H1 (cell line): Measurements from ENCODE around the gene SPEF2. TPM values are rescaled to one million over a fixed set of nuclear protein-coding genes. Genes with fewer than 3 reads are reported as not detected.

Experiments
- CTCF ChIA-PET: fragments of 300-600 bp; sonication (Branson Sonifier 250); formaldehyde crosslinking; loops from one replicate; lab custom pipeline; 2021; ENCODE audit not compliant: partially characterized antibody; lab: Charles Lee
- POLR2A ChIA-PET: fragments of 300-600 bp; sonication (Branson Sonifier 250); formaldehyde crosslinking; loops from one replicate; lab custom pipeline; 2021; ENCODE audit warnings: inconsistent platforms; ENCODE audit not compliant: partially characterized antibody; lab: Charles Lee
- DNase-seq, 2 experiments: peaks; one replicate each; pipeline versions ENCODE4 v3.0.0 to v3.0.0-alpha.2; 2010 to 2022; ENCODE audit warnings: low spot score in 2 of 2, low read depth in 1 of 2, mixed read lengths in 1 of 2
- FAIRE-seq: peaks from 2 replicates; lab custom pipeline; 2011; peaks lifted over from hg19 to GRCh38; lab: Jason Lieb, UNC
- H2AFZ ChIP-seq: 2 replicates; pipeline ENCODE4 v1.8.1; 2012; ENCODE audit warnings: low read length, inconsistent platforms
- H2AK5ac ChIP-seq: 2 replicates; pipeline ENCODE4 v1.6.1; 2013; ENCODE audit warnings: low read depth, low read length
- H2BK120ac ChIP-seq: replicated peaks from 2 replicates; pipeline ENCODE3; 2013; ENCODE audit warnings: low read depth, low read length, inconsistent platforms
- H2BK12ac ChIP-seq: 2 replicates; pipeline ENCODE4 v1.6.1; 2013; ENCODE audit warnings: low read depth, low read length
- H2BK15ac ChIP-seq: 2 replicates; pipeline ENCODE4 v1.6.1; 2013; ENCODE audit warnings: low read length
- H2BK20ac ChIP-seq: 2 replicates; pipeline ENCODE4 v1.6.1; 2013; ENCODE audit warnings: low read length
- H2BK5ac ChIP-seq: 2 replicates; pipeline ENCODE4 v1.6.1; 2013; ENCODE audit warnings: low read depth, low read length
- H3K14ac ChIP-seq: 2 replicates; pipeline ENCODE4 v1.6.1; 2013; ENCODE audit warnings: inconsistent platforms; ENCODE audit not compliant: insufficient read length
- H3K18ac ChIP-seq: 2 replicates; pipeline ENCODE4 v1.6.1; 2013; ENCODE audit warnings: low read length; ENCODE audit errors: extremely low read depth
- H3K23ac ChIP-seq: 2 replicates; pipeline ENCODE4 v1.6.1; 2013; ENCODE audit warnings: inconsistent platforms; ENCODE audit not compliant: insufficient read length
- H3K23me2 ChIP-seq: 2 replicates; pipeline ENCODE4 v1.6.1; 2013; ENCODE audit warnings: low read depth, low read length
- H3K27ac ChIP-seq: 2 replicates; pipeline ENCODE4 v1.6.1; 2011; ENCODE audit warnings: low read depth, low read length, inconsistent platforms
- H3K27me3 ChIP-seq, 4 experiments: replicated peaks in 1 of 4; 1 replicate in 1 of 4; 2 replicates in 3 of 4; pipeline versions ENCODE4 v1.6.1 to v1.8.1; 2011 to 2013; ENCODE audit warnings: low read length in 3 of 4, mild to moderate bottlenecking in 3 of 4, inconsistent platforms in 2 of 4, mixed read lengths in 2 of 4, moderate library complexity in 1 of 4; ENCODE audit not compliant: control insufficient read depth in 3 of 4, insufficient read depth in 3 of 4; ENCODE audit errors: extremely low read depth in 1 of 4
- H3K36me3 ChIP-seq, 4 experiments: 2 replicates each; pipeline versions ENCODE4 v1.6.1 to v1.8.1; 2011 to 2013; ENCODE audit warnings: mild to moderate bottlenecking in 4 of 4, low read length in 3 of 4, moderate library complexity in 2 of 4, control low read depth in 1 of 4, inconsistent platforms in 1 of 4; ENCODE audit not compliant: insufficient read depth in 4 of 4, control insufficient read depth in 2 of 4
- H3K4ac ChIP-seq: replicated peaks from 2 replicates; pipeline ENCODE3; 2013; ENCODE audit warnings: low read length, low read depth, mixed read lengths, inconsistent platforms; ENCODE audit not compliant: insufficient read length
- H3K4me1 ChIP-seq, 4 experiments: replicated peaks in 1 of 4; 1 replicate in 1 of 4; 2 replicates in 3 of 4; pipeline versions ENCODE4 v1.6.1 to v1.8.1; 2011 to 2013; ENCODE audit warnings: low read length in 3 of 4, inconsistent platforms in 2 of 4, mixed read lengths in 1 of 4; ENCODE audit not compliant: insufficient read depth in 4 of 4, control insufficient read depth in 3 of 4
- H3K4me2 ChIP-seq, 2 experiments: 2 replicates each; pipeline versions ENCODE4 v1.6.1 to v1.8.1; 2011 to 2013; ENCODE audit warnings: low read depth in 2 of 2, low read length in 2 of 2, control low read depth in 1 of 2, inconsistent platforms in 1 of 2, mild to moderate bottlenecking in 1 of 2; ENCODE audit not compliant: insufficient read depth in 1 of 2
- H3K4me3 ChIP-seq, 4 experiments: fragments of 200-600, 300-600 bp in 1 of 4; sonication (generic), shearing (Covaris generic), sonication (Bioruptor Twin) in 1 of 4; 2 replicates each; pipeline versions ENCODE4 v1.5.1 to v1.8.1; 2011 to 2016; ENCODE audit warnings: low read length in 4 of 4, low read depth in 3 of 4, control low read depth in 2 of 4, inconsistent platforms in 2 of 4, mild to moderate bottlenecking in 2 of 4, mixed read lengths in 1 of 4, moderate library complexity in 1 of 4; ENCODE audit not compliant: insufficient read depth in 2 of 4; ENCODE audit errors: extremely low read depth in 1 of 4
- H3K56ac ChIP-seq: replicated peaks from 2 replicates; pipeline ENCODE3; 2013; ENCODE audit warnings: low read depth, mild to moderate bottlenecking, mixed read lengths, low read length, inconsistent platforms; ENCODE audit not compliant: insufficient read length
- H3K79me1 ChIP-seq: 2 replicates; pipeline ENCODE4 v1.6.1; 2013; ENCODE audit warnings: low read depth, low read length, control low read depth
- H3K79me2 ChIP-seq, 2 experiments: 2 replicates each; pipeline versions ENCODE4 v1.6.1 to v1.8.1; 2012 to 2013; ENCODE audit warnings: low read length in 2 of 2, mild to moderate bottlenecking in 2 of 2, inconsistent platforms in 1 of 2; ENCODE audit not compliant: insufficient read depth in 2 of 2, control insufficient read depth in 1 of 2
- H3K9ac ChIP-seq, 4 experiments: replicated peaks in 1 of 4; 1 replicate in 1 of 4; 2 replicates in 3 of 4; pipeline versions ENCODE4 v1.6.1 to v1.8.1; 2011 to 2013; ENCODE audit warnings: low read depth in 3 of 4, low read length in 3 of 4, control low read depth in 2 of 4, mild to moderate bottlenecking in 2 of 4, moderate library complexity in 2 of 4, inconsistent platforms in 1 of 4; ENCODE audit errors: extremely low read depth in 1 of 4
- H3K9me3 ChIP-seq, 2 experiments: 2 replicates each; pipeline versions ENCODE4 v1.6.1 to v1.8.1; 2012 to 2013; ENCODE audit warnings: mild to moderate bottlenecking in 2 of 2, moderate library complexity in 2 of 2, control low read depth in 1 of 2, inconsistent platforms in 1 of 2, low read depth in 1 of 2, low read length in 1 of 2, mixed read lengths in 1 of 2; ENCODE audit not compliant: insufficient read depth in 2 of 2
- H4K20me1 ChIP-seq, 2 experiments: replicated peaks in 1 of 2; 2 replicates each; pipeline versions ENCODE3 to v1.8.1; 2011 to 2013; ENCODE audit warnings: inconsistent platforms in 2 of 2, low read length in 2 of 2, mild to moderate bottlenecking in 1 of 2; ENCODE audit not compliant: insufficient read depth in 2 of 2, control insufficient read depth in 1 of 2
- H4K5ac ChIP-seq: 2 replicates; pipeline ENCODE4 v1.6.1; 2013; ENCODE audit warnings: low read length, low read depth, mixed read lengths, inconsistent platforms; ENCODE audit not compliant: insufficient read length
- H4K8ac ChIP-seq: 2 replicates; pipeline ENCODE4 v1.8.0; 2013; ENCODE audit warnings: mild to moderate bottlenecking, moderate library complexity, low read length, inconsistent platforms; ENCODE audit not compliant: insufficient read depth; ENCODE audit errors: extremely low read depth
- H4K91ac ChIP-seq: replicated peaks from 2 replicates; pipeline ENCODE3; 2013; ENCODE audit warnings: low read length, mixed read lengths, inconsistent platforms; ENCODE audit not compliant: insufficient read length
- GABPA ChIP-seq: IDR thresholded peaks from 2 replicates; pipeline ENCODE4 v1.6.1; 2011; ENCODE audit warnings: mild to moderate bottlenecking, low read length, moderate library complexity, borderline replicate concordance; ENCODE audit not compliant: insufficient read depth
- TEAD4 ChIP-seq: IDR thresholded peaks from 2 replicates; pipeline ENCODE4 v1.6.1; 2012; ENCODE audit warnings: low read depth, low read length, inconsistent platforms, mixed read lengths
- polyA plus RNA-seq, 7 experiments: library from polyadenylated mRNA; depleted of rRNA in 3 of 7; stranded (reverse) in 5 of 7; unstranded in 2 of 7; fragments of >200 nt in 5 of 7; fragments of 200-250 nt in 2 of 7; gene quantifications; 1 replicate in 5 of 7; 2 replicates in 1 of 7; 4 replicates in 1 of 7; pipeline versions ENCODE4 v1.2.1 to v1.2.3, GENCODE V29; 2011 to 2013; ENCODE audit warnings: missing spikeins in 2 of 7, mixed read lengths in 2 of 7
- total RNA-seq: library from RNA; stranded (reverse); fragmentation: NEBNext Ultra II Directional; extraction: Animal tissue kit (Norgen Biotek cat#: 25700); gene quantifications from 2 replicates; pipeline ENCODE4 v1.2.1, GENCODE V29; 2021
- TF ChIP-seq, protein P1 (sequence below): IDR thresholded peaks from 2 replicates; pipeline ENCODE4 v1.6.1; 2012; ENCODE audit warnings: inconsistent platforms

The SPEF2 gene
- total and polyA plus RNA-seq, 2 of the 8 experiments (the other 6 are each of a cell fraction or from before 2014, with no cell fraction given), result 0.14 to 0.73 TPM

DNA sequence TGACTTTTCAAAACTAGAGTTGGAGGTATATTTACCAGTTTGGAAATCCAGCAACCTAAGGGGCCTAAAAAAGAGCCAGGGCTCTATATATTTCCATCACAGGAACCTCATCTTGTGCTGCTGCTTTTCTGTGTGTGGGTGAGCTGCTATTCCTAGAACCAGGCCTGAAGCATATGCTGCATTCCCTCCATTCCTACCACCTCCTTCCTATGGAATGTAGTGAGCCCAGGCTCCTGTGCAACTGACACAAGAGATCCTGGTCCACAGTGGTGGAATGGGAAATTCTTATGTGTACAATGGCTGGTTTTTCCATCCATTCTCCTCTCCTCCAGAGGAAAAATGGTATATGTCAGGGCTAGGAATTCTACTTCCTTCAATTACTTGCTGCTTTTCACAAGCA, 39.1 kb downstream of the SPEF2 start:
- Histone ChIP-seq H3K4ac (no peak overlapping the region), H2BK12ac (no peak overlapping the region), H3K79me2 (no peaks in the 10 kb centered on the region), H2BK20ac (no peak overlapping the region), H3K27ac (no peak overlapping the region), H3K9me3 (no peaks in the 10 kb centered on the region), H4K8ac (no peak overlapping the region), H3K4me2 (no peak overlapping the region), H3K56ac (no peak overlapping the region), H3K14ac (no peak overlapping the region), H2AFZ (no peak overlapping the region), H3K79me1 (no peaks in the 10 kb centered on the region), H3K4me3 (no peak overlapping the region), H2AK5ac (no peak overlapping the region), H2BK120ac (no peak overlapping the region), H3K9ac (no peak overlapping the region), H3K18ac (no peak overlapping the region), H4K91ac (no peak overlapping the region), H4K5ac (no peak overlapping the region), H4K20me1 (no peaks in the 10 kb centered on the region), H2BK5ac (no peak overlapping the region), H2BK15ac (no peak overlapping the region), H3K36me3 (no peaks in the 10 kb centered on the region), H3K23ac (no peak overlapping the region), H3K27me3 (no peaks in the 10 kb centered on the region), H3K4me1 (peaks cover 0 to 3% (median 0%) of the 10 kb centered on the region in 4 experiments; a peak in 3 of 7 replicates), H3K23me2 (no peaks in the 10 kb centered on the region)
- TF ChIP-seq TEAD4 (0 out of 2 replicates have a peak, but pooled peaks have one; percentile 50), GABPA (no peak)
- TF ChIP-seq, protein P1, sequence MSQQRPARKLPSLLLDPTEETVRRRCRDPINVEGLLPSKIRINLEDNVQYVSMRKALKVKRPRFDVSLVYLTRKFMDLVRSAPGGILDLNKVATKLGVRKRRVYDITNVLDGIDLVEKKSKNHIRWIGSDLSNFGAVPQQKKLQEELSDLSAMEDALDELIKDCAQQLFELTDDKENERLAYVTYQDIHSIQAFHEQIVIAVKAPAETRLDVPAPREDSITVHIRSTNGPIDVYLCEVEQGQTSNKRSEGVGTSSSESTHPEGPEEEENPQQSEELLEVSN, result peak; percentile 48; the same call in 1 of the 2 replicates
- POLR2A ChIA-PET, result no interaction called here
- no peak for DNase-seq
- CTCF ChIA-PET, result interaction anchor here (0.9 to 1.1 kb wide), 2 partner anchors 119 to 270 kb away, joined by 3 to 4 read pairs; no protein-coding TSS in a partner anchor
- FAIRE-seq, result peak; percentile 57
